HG03103 (cell line): Measurements from ENCODE around the gene MFAP2.
"Not testable (repeated sequence)": the region's sequence is repeated elsewhere in the genome, so short reads cannot be mapped to it uniquely, and the experiment has no call there.

Experiments used
- ATAC-seq: cut with Tn5 transposase; IDR thresholded peaks from one replicate; pipeline ENCODE4 v1.9.1; 2021; ENCODE audit warnings: low read depth; ENCODE audit not compliant: unreplicated experiment

The MFAP2 gene

GRCh38 chr1:16965486-16966067, 14.8 kb downstream of the MFAP2 start:
- ATAC-seq = no peak

GRCh38 chr1:16964169-16964568, 16.3 kb downstream of the MFAP2 start:
- not testable (repeated sequence) for ATAC-seq

- no peak for ATAC-seq
Observed at GRCh38 chr1:16961297-16962133, 18.9 kb downstream of the MFAP2 start.

- no peak for ATAC-seq
Observed at GRCh38 chr1:16960560-16961296, 19.7 kb downstream of the MFAP2 start.

GRCh38 chr1:16958475-16958874, 21.9 kb downstream of the MFAP2 start:
- ATAC-seq = no peak

- ATAC-seq = no peak
Observed at GRCh38 chr1:16957731-16958130, 22.7 kb downstream of the MFAP2 start.

GRCh38 chr1:16956775-16957174, 23.6 kb downstream of the MFAP2 start:
- ATAC-seq = no peak

GRCh38 chr1:16955186-16955585, 25.2 kb downstream of the MFAP2 start:
- no peak for ATAC-seq

- ATAC-seq = no peak
Observed at GRCh38 chr1:16954579-16954978, 25.8 kb downstream of the MFAP2 start.

- ATAC-seq = not testable (repeated sequence)
Observed at GRCh38 chr1:16952376-16952775, 28.0 kb downstream of the MFAP2 start.

- not testable (repeated sequence) for ATAC-seq
Observed at GRCh38 chr1:16949026-16949425, 31.4 kb downstream of the MFAP2 start.

GRCh38 chr1:16948282-16948891, 32.0 kb downstream of the MFAP2 start:
- ATAC-seq = not testable (repeated sequence)

- ATAC-seq = no peak
Observed at GRCh38 chr1:16946646-16947045, 33.8 kb downstream of the MFAP2 start.

- not testable (repeated sequence) for ATAC-seq
Observed at GRCh38 chr1:16946185-16946584, 34.2 kb downstream of the MFAP2 start.

- ATAC-seq = not testable (repeated sequence)
Observed at GRCh38 chr1:16945512-16945911, 34.9 kb downstream of the MFAP2 start.

- ATAC-seq = no peak
Observed at GRCh38 chr1:16944038-16944437, 36.4 kb downstream of the MFAP2 start.

- not testable (repeated sequence) for ATAC-seq
Observed at GRCh38 chr1:16939386-16940180, 40.8 kb downstream of the MFAP2 start.

GRCh38 chr1:16938351-16939321, 41.8 kb downstream of the MFAP2 start:
- ATAC-seq = no peak

- not testable (repeated sequence) for ATAC-seq
Observed at GRCh38 chr1:16936580-16936979, 43.8 kb downstream of the MFAP2 start.
